ENCODE data around the gene ST8SIA1. TPM values are rescaled to one million over a fixed set of nuclear protein-coding genes. Genes with fewer than 3 reads are reported as not detected.
"Not testable (repeated sequence)": the region's sequence is repeated elsewhere in the genome, so short reads cannot be mapped to it uniquely, and the experiment has no call there.

ST8SIA1 gene, protein sequence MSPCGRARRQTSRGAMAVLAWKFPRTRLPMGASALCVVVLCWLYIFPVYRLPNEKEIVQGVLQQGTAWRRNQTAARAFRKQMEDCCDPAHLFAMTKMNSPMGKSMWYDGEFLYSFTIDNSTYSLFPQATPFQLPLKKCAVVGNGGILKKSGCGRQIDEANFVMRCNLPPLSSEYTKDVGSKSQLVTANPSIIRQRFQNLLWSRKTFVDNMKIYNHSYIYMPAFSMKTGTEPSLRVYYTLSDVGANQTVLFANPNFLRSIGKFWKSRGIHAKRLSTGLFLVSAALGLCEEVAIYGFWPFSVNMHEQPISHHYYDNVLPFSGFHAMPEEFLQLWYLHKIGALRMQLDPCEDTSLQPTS
- 10 to 100 TPM in 2 of 3 donors, 1 to 10 TPM in 1; 2.6 to 11.1 (median 10.4) TPM for total RNA-seq

- no peaks in the 10 kb centered on the region for H3K27me3 ChIP-seq
- intact Hi-C loops (cut with DNase I; ENCODE audit: low total_unique reads) = loop anchor here (5.0 kb wide), 1 partner anchor 252 kb away; no protein-coding TSS in a partner anchor
- no peaks in the 10 kb centered on the region for H3K9me3 ChIP-seq
- no peak for DNase-seq (ENCODE audit: low spot score in 2 of 2)
- peak within 1 kb of the TSS; percentile 60 to 91 (median 67) for H3K4me3 ChIP-seq
- no peaks in the 10 kb centered on the region for H3K36me3 ChIP-seq
- TF ChIP-seq, protein P1, sequence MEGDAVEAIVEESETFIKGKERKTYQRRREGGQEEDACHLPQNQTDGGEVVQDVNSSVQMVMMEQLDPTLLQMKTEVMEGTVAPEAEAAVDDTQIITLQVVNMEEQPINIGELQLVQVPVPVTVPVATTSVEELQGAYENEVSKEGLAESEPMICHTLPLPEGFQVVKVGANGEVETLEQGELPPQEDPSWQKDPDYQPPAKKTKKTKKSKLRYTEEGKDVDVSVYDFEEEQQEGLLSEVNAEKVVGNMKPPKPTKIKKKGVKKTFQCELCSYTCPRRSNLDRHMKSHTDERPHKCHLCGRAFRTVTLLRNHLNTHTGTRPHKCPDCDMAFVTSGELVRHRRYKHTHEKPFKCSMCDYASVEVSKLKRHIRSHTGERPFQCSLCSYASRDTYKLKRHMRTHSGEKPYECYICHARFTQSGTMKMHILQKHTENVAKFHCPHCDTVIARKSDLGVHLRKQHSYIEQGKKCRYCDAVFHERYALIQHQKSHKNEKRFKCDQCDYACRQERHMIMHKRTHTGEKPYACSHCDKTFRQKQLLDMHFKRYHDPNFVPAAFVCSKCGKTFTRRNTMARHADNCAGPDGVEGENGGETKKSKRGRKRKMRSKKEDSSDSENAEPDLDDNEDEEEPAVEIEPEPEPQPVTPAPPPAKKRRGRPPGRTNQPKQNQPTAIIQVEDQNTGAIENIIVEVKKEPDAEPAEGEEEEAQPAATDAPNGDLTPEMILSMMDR (IDR thresholded peaks at IDR 0.05) = no peak
- TF ChIP-seq POLR2A (IDR thresholded peaks at IDR 0.05) = no peak
- TF ChIP-seq POLR2AphosphoS5 (IDR thresholded peaks at IDR 0.05) = no peak
- H3K27ac ChIP-seq = peak within 1 kb of the TSS; percentile 71 to 85
- no peaks in the 10 kb centered on the region for H3K4me1 ChIP-seq
These were observed at the start of gene ST8SIA1 for GRCh38 chr12:22334410-22335100. Gene ST8SIA1 (minus strand): TSS chr12:22334707. CDS start chr12:22334232, 475 bp downstream.

DNA sequence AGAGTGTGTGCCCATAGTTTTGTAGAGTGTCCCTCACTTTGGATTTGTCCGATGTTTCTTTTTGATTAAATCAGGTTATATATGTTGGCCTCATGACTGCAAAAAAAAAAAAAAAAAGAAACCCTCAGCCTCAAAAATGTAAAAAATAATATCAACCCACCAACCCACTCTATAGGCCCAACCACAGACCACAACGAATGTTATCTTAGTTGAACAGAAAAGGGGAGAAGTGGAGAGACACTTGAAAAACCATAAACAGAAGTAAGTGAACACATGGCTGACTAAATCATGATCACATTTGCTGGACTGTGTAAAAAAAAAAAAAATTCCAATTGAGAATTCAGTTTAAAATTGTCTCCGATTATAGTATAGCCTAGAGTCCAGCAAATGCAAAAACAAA is 45.5 kb upstream of the ST8SIA1 start:
- intact Hi-C loops (cut with DNase I; ENCODE audit: low total_unique reads) = no loop called here
- Histone ChIP-seq H3K27ac (no peak overlapping the region), H3K9me3 (no peaks in the 10 kb centered on the region), H3K27me3 (no peaks in the 10 kb centered on the region), H3K4me1 (no peaks in the 10 kb centered on the region), H3K36me3 (no peaks in the 10 kb centered on the region), H3K4me3 (no peak overlapping the region)
- no peak for DNase-seq (ENCODE audit: low spot score in 2 of 2)
- no peak for TF ChIP-seq POLR2AphosphoS5 (IDR thresholded peaks at IDR 0.05)
- no peak for TF ChIP-seq POLR2A (IDR thresholded peaks at IDR 0.05)
- TF ChIP-seq, protein P1 (IDR thresholded peaks at IDR 0.05) = no peak

DNA sequence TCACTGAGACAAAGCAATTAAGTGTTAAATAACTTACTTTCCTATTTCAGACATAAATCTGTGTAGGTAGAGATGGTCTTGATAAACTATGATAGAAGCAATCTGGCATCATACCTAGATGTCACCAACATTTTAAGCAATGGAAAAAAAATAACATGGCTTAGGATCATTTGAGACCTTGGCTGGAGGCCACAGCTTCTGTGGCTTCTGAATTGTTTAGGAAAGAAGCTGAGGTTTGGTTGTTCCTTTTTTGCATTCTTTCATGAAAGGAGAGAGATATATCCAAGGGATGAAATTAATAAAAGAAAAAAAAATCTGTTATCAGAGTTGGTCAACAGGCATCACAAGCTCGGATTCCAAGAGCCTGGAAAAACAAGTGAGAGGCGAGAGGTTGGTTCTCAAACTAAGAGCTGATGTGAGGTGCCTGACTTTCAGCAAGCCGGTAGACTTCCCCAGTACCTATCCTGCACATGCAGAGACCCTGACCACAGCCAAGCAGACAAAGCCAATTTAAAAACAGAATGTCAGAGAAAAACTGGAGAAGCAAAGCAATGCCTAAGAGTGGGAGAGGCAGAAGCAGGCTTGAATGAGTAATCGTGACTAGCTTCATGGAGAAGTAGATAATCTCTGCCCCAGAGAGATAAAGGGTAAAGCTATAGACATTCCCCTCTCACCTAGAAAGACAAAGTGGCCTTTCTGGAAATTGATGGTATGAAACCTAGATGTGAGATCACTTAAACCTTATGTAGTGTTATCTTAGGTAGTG is 43.4 kb upstream of the ST8SIA1 start:
- Histone ChIP-seq H3K4me1 (no peaks in the 10 kb centered on the region), H3K27me3 (no peaks in the 10 kb centered on the region), H3K4me3 (no peak overlapping the region), H3K9me3 (no peaks in the 10 kb centered on the region), H3K27ac (no peak overlapping the region), H3K36me3 (no peaks in the 10 kb centered on the region)
- TF ChIP-seq, protein P1 (IDR thresholded peaks at IDR 0.05) = no peak
- TF ChIP-seq POLR2AphosphoS5 (IDR thresholded peaks at IDR 0.05) = no peak
- TF ChIP-seq POLR2A (IDR thresholded peaks at IDR 0.05) = no peak
- no peak for DNase-seq (ENCODE audit: low spot score in 2 of 2)
- intact Hi-C loops (cut with DNase I; ENCODE audit: low total_unique reads) = loop anchor here (10.0 kb wide), 1 partner anchor 597 kb away; no protein-coding TSS in a partner anchor

DNA sequence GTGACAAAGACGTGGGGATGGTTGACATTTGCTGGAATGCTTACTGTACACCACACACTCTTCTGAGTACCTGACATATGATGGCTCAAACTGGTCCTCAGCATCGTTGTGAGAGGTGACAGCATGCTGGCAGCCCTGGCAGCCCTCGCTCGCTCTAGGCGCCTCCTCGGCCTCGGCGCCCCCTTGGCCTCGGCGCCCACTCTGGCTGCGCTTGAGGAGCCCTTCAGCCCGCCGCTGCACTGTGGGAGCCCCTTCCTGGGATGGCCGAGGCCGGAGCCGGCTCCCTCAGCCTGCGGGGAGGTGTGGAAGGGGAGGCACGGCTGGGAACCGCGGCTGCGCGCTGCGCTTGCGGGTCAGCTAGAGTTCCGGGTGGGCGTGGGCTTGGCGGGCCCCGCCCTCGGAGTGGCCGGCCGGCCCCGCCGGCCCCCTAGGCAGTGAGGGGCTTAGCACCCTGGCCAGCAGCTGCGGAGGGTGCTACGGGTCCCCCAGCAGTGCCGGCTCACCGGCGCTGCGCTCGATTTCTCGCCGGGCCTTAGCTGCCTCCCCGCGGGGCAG is 42.2 kb upstream of the ST8SIA1 start:
- DNase-seq (ENCODE audit: low spot score in 2 of 2); H3K9me3 ChIP-seq; H3K4me1 ChIP-seq; H3K27me3 ChIP-seq; H3K36me3 ChIP-seq; H3K27ac ChIP-seq; H3K4me3 ChIP-seq: not testable (repeated sequence)
- intact Hi-C loops (cut with DNase I; ENCODE audit: low total_unique reads) = loop anchor here (10.0 kb wide), 1 partner anchor 598 kb away; no protein-coding TSS in a partner anchor

DNA sequence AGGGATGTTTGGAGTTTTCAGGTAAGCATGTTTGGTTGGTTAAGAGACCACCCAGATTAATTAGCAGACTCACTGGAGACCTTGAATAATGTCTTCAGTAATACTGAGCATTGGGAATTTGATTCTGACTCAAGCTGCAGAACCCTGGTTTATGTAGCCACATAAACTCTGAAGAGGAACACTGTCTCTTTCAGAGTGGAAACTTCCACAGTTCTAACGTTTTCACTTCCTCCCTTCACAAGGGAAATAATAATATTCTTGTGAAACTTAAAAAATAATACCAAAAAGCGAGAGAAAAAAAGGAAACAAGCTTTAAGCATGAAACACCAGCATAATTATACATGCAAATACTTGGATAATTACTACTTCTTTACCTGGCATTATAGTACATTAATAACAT is 40.0 kb upstream of the ST8SIA1 start:
- intact Hi-C loops (cut with DNase I; ENCODE audit: low total_unique reads) = loop anchor here (10.0 kb wide), 1 partner anchor 600 kb away; no protein-coding TSS in a partner anchor
- no peaks in the 10 kb centered on the region for H3K9me3 ChIP-seq
- TF ChIP-seq, protein P1 (IDR thresholded peaks at IDR 0.05) = no peak
- TF ChIP-seq POLR2A (IDR thresholded peaks at IDR 0.05) (no peak), POLR2AphosphoS5 (IDR thresholded peaks at IDR 0.05) (no peak)
- DNase-seq (ENCODE audit: low spot score in 2 of 2) = no peak
- no peaks in the 10 kb centered on the region for H3K27me3 ChIP-seq
- H3K36me3 ChIP-seq = no peaks in the 10 kb centered on the region
- no peaks in the 10 kb centered on the region for H3K4me1 ChIP-seq
- H3K4me3 ChIP-seq = no peak overlapping the region
- no peak overlapping the region for H3K27ac ChIP-seq

Measured in breast epithelium (tissue), 4 donors.